ENCODE results near the gene SDHA.

- no peak for TF ChIP-seq CTCF (IDR thresholded peaks at IDR 0.05; ENCODE audit: insufficient read depth, low read depth, low read length)
- no peak for TF ChIP-seq EZH2 (IDR thresholded peaks at IDR 0.05; ENCODE audit: insufficient read depth, low read length)
Measured at GRCh38 chr5:200985-201384, 17.1 kb upstream of the SDHA start.

All from astrocyte (in vitro differentiated cells and primary cell).